ENCODE data around the gene ADAMTS8. TPM values are rescaled to one million over a fixed set of nuclear protein-coding genes. Genes with fewer than 3 reads are reported as not detected.

Gene ADAMTS8
- total RNA-seq, 2 donors from 2014 or later = 0.42 to 12.2 TPM

GRCh38 chr11:130424613-130425140, 3.7 kb downstream of the ADAMTS8 start:
- intact Hi-C loops (cut with DNase I) = loop anchor here (5.0 kb wide), 1 partner anchor 212 kb away; no protein-coding TSS in a partner anchor
- H3K27ac ChIP-seq = no peak overlapping the region
- no peaks in the 10 kb centered on the region for H3K36me3 ChIP-seq
- H3K4me1 ChIP-seq = no peaks in the 10 kb centered on the region
- H3K9ac ChIP-seq (ENCODE audit: low read depth in 2 of 2, low read length in 2 of 2) = no peak overlapping the region
- no peak for DNase-seq
- no peak for TF ChIP-seq CTCF (IDR thresholded peaks at IDR 0.05)
- no peaks in the 10 kb centered on the region for H3K9me3 ChIP-seq
- peaks cover 33% of the 10 kb centered on the region for H3K27me3 ChIP-seq
- H3K4me3 ChIP-seq = no peak overlapping the region

GRCh38 chr11:130423541-130424142, 4.8 kb downstream of the ADAMTS8 start:
- DNase-seq = no peak
- Histone ChIP-seq H3K27ac (no peak overlapping the region), H3K27me3 (peaks cover 23% of the 10 kb centered on the region), H3K9me3 (no peaks in the 10 kb centered on the region), H3K4me1 (no peaks in the 10 kb centered on the region), H3K36me3 (no peaks in the 10 kb centered on the region), H3K9ac (ENCODE audit: low read depth in 2 of 2, low read length in 2 of 2) (no peak overlapping the region), H3K4me3 (no peak overlapping the region)
- TF ChIP-seq CTCF (IDR thresholded peaks at IDR 0.05) = no peak
- intact Hi-C loops (cut with DNase I) = no loop called here

- Histone ChIP-seq H3K27me3 (peaks cover 16% of the 10 kb centered on the region), H3K4me3 (no peak overlapping the region), H3K27ac (no peak overlapping the region), H3K4me1 (no peaks in the 10 kb centered on the region), H3K9ac (ENCODE audit: low read depth in 2 of 2, low read length in 2 of 2) (no peak overlapping the region), H3K9me3 (no peaks in the 10 kb centered on the region), H3K36me3 (no peaks in the 10 kb centered on the region)
- intact Hi-C loops (cut with DNase I) = no loop called here
- no peak for DNase-seq
- TF ChIP-seq CTCF (IDR thresholded peaks at IDR 0.05) = no peak
Measured at GRCh38 chr11:130422251-130422995, 6.0 kb downstream of the ADAMTS8 start.

- Histone ChIP-seq H3K9me3 (no peaks in the 10 kb centered on the region), H3K9ac (ENCODE audit: low read depth in 2 of 2, low read length in 2 of 2) (no peak overlapping the region), H3K4me3 (no peak overlapping the region), H3K4me1 (no peaks in the 10 kb centered on the region), H3K27me3 (peaks cover 9% of the 10 kb centered on the region), H3K36me3 (no peaks in the 10 kb centered on the region), H3K27ac (no peak overlapping the region)
- no peak for TF ChIP-seq CTCF (IDR thresholded peaks at IDR 0.05)
- intact Hi-C loops (cut with DNase I) = no loop called here
- DNase-seq = no peak
Measured at GRCh38 chr11:130421697-130422096, 6.7 kb downstream of the ADAMTS8 start.

GRCh38 chr11:130421199-130421585, 7.2 kb downstream of the ADAMTS8 start:
- Histone ChIP-seq H3K27ac (no peak overlapping the region), H3K36me3 (no peaks in the 10 kb centered on the region), H3K4me1 (no peaks in the 10 kb centered on the region), H3K9ac (ENCODE audit: low read depth in 2 of 2, low read length in 2 of 2) (no peak overlapping the region), H3K9me3 (no peaks in the 10 kb centered on the region), H3K4me3 (no peak overlapping the region), H3K27me3 (peaks cover 4% of the 10 kb centered on the region)
- intact Hi-C loops (cut with DNase I) = no loop called here
- no peak for DNase-seq
- no peak for TF ChIP-seq CTCF (IDR thresholded peaks at IDR 0.05)

All from colonic mucosa (tissue), 4 donors.